Forelimb muscle (tissue), 1 donor: ENCODE measurements around the gene LIMCH1. TPM values are rescaled to one million over a fixed set of nuclear protein-coding genes. Genes with fewer than 3 reads are reported as not detected.
"Not testable (repeated sequence)": the region's sequence is repeated elsewhere in the genome, so short reads cannot be mapped to it uniquely, and the experiment has no call there.

Experiments used
- DNase-seq: peaks from one replicate; pipeline ENCODE4 v3.0.0-alpha.2; 2013; ENCODE audit warnings: low read depth
- polyA plus RNA-seq: library from polyadenylated mRNA; unstranded; fragments of 120-200 nt; gene quantifications from one replicate; pipeline ENCODE4 v1.2.1, GENCODE V29; 2013; ENCODE audit not compliant: insufficient read length

LIMCH1 gene
- polyA plus RNA-seq, 1 donor: 141 TPM

- no peak for DNase-seq
These were observed 73.3 kb downstream of the LIMCH1 start for GRCh38 chr4:41611124-41611838.

DNA sequence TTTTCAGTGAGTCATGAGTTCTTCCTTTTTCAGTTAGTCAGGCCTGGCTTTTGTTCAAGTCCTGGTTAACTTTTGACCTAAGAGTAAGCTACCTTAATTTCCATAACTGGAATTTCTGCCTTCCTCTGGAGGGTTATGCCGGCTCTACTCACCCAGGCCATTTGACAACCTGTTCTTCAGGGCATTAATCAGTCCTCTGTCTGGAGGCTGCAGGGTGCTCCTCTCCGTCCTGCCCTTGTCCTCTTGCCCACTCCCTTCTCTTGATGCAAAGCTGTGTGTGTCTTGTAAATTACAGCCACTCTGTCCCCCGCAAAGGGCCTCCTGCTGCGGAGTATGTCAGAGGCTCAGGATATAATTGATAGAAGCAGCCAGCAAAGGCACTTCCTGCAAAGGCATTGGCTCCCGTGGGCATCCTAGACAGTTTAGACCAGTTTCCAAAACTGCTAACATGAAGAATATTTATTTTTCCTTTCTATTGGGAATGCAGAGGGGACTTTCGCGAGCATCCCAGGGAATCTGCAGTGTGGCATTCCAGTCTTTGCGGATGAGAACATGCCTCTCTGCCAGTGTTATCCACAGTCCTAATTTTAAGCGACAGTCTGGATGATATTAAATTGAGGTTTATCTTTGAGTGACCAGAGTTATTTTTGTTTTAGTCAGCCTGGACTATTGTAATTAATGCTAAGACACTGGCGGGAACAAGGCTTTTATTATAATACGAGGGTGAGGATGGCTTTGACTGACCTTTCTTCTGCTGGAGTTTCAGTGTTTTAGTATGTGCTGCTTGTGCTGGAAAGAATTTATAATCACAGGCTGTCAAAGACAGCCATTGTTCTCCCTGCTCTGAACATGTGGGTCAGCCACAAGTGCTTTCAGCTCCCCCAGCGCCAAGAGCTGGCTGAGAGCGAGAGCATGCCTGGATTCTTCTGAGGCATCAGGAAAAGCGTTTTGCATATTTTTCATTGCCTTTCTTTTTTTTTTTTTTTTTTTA is 74.2 kb downstream of the LIMCH1 start:
- peak; percentile 47 for DNase-seq

- no peak for DNase-seq
These were observed 75.4 kb downstream of the LIMCH1 start for GRCh38 chr4:41613386-41613785.

GRCh38 chr4:41613821-41614220 is 75.9 kb downstream of the LIMCH1 start:
- no peak for DNase-seq

GRCh38 chr4:41614519-41614918 is 76.6 kb downstream of the LIMCH1 start:
- DNase-seq: no peak

GRCh38 chr4:41619161-41619560 is 81.2 kb downstream of the LIMCH1 start:
- no peak for DNase-seq

DNA sequence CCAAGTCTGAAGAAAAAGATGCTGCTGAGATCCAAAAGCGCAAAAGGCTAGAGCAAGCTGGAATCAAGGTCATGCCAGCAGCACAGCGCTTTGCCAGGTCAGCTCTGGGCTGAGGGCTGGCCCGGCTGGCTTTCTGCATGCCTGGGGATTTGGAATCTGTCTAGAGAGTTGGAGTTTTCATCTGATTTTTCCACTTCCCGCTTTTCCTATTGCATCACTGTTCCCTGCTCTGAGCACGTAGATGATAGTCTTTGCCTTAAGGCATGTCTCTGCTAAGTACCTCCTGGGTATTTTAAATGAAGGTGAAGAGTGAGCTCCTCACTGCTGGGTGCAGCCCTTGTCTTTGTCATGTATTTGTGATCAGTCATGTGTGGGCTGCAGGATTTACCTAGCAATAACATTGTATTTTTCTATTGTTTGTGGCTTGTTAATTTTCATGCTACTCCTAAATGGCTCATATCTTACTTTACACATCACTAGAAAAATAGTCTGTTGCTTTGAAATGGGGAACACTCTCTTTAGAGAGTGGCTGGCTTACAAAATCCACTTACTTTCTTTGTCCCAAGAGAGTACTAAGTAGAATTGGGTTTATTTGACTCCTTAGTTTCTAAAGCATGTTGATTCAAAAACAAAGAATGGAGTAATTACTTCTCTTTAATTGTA is 82.8 kb downstream of the LIMCH1 start:
- DNase-seq: no peak

- no peak for DNase-seq
These were observed 84.8 kb downstream of the LIMCH1 start for GRCh38 chr4:41622787-41623186.

- no peak for DNase-seq
These were observed 86.8 kb downstream of the LIMCH1 start for GRCh38 chr4:41624765-41625164.

DNA sequence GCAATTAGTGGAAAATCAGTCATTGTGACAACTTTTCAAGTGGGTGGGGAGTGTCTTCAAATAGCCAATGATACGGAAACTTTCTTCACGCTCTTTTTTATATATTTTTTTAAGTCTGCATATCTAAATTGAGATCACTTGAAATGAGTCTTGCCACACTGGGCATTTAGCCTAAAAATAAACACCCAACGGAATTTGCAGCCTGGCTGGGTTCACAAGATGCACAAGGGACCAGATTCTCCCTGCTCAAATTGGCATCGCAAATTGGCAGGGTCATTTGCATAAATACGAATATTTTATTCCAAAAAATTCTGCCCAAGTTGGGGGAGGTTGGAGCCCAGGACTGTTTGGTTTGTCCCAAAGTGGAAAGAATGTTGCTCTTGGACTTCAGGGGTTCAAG is 87.6 kb downstream of the LIMCH1 start:
- no peak for DNase-seq

- DNase-seq: no peak
These were observed 91.0 kb downstream of the LIMCH1 start for GRCh38 chr4:41628936-41629335.

DNA sequence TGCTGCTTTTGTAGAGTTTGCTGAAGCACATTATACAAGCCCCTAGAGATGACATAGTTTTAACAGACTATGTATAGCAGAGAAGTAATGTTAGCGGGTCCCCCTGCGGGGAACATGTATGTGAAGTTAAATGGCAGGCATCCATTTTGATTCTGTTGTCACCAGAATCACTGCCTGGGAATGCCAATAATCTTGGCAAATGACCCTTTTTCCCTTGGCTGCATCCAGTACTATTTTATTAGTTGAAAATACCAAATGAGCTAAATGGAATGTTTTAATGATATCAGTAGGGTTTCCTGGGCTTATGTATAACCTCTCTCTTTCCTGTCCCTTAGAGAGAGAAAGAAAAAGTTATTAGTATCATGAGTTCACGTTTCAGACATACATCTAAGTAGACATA is 93.6 kb downstream of the LIMCH1 start:
- DNase-seq: no peak

DNA sequence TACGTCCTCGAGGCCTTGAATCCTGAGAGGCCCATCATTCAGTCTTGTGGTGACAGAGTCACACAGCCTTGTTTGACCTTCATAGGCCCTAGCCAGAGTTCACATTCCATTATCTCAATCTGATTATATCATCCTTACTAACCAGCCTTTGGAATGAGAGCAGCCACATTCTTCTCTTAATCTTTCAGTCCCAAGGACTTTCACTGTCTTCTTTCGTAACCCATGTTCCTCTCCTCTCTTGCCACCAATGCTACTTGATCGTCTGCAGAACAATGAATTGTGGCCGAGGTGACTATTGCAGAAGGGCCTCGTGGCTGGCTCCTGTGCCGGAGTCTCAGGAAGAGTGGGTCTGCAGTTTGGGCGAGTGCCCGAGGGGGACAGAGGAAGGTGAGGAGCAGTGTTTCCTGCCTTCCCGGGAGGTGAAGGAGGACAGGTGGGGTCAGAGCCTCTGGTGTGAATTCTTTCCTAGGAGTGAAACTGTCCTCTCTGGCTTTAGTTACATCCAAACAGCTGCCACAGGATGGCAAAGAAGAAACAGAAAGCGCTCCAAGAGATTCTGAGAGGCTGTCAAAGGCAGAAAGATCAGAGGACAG is 94.6 kb downstream of the LIMCH1 start:
- no peak for DNase-seq

GRCh38 chr4:41633321-41633720 is 95.4 kb downstream of the LIMCH1 start:
- DNase-seq: no peak

DNA sequence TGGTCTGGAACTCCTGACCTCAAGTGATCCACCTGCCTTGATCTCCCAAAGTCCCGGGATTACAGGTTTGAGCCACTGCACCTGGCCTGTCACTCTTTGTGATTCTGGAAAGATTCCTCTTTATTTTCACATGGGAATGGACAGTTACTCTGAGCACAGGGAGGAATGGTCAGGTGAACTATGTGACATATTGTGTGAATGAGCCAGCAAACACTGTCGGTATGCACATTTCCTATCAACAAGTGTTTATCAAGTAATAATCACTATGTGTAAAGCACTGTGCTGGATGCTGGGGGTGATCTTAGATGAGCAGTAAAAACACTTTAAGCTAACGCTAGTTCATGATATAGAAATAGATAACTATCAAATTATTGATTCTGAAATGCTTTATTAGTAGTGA is 97.5 kb downstream of the LIMCH1 start:
- no peak for DNase-seq

DNA sequence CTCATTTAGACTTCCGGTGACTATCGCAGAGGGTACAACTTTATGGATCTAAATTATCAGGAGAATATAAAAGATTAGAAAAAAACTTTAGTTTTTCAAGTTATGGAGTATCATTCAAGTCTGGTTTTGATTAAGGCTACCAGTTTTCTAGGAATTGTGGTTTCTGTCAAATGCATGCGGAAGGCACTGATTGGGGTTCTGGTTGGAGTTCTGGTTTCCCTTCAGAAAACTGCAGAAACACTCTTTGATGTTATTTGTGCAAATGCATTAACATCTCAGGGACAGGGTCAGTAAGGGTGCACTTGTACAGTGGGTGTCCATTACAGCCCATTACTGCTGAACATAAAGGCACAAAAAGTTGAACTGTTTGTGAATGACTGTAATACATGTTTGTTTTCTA is 100.2 kb downstream of the LIMCH1 start:
- no peak for DNase-seq

DNA sequence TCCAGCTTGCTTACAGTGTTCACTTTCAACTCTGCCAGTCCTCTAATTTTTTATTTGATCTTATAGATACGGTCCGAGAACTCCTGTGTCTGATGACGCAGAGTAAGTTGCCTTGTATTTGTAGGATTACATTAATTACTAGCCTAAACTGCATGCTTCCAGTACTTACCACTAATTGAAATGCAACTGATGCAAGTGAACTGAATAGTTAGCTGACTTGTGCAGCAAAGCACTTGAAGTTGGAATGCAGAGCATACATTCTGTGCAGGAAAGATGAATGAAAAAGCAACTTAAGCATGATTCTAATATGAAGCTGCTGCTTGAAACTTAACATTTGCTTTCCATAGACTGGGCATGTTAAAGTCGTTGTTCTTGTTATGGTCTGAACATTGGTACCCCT is 100.9 kb downstream of the LIMCH1 start:
- no peak for DNase-seq

GRCh38 chr4:41639291-41639690 is 101.3 kb downstream of the LIMCH1 start:
- DNase-seq: no peak

GRCh38 chr4:41640906-41641305 is 102.9 kb downstream of the LIMCH1 start:
- DNase-seq: no peak

DNA sequence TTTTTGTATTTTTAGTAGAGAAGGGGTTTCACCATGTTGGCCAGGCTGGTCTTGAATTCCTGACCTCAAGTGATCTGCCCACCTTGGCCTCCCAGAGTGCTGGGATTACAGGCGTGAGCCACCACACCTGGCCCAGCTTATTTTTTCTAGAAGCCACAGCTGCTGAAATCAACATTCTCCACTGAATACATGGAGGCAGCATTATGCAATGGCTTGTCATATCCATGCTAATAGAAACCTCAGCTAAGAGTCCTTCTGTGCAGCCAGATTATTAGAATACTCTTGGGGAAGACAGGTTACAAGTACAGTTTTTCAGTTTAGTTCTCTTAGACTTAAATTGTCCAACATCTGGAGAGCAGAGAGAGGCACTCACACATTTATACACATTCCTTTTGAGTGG is 104.8 kb downstream of the LIMCH1 start:
- DNase-seq: not testable (repeated sequence)

DNA sequence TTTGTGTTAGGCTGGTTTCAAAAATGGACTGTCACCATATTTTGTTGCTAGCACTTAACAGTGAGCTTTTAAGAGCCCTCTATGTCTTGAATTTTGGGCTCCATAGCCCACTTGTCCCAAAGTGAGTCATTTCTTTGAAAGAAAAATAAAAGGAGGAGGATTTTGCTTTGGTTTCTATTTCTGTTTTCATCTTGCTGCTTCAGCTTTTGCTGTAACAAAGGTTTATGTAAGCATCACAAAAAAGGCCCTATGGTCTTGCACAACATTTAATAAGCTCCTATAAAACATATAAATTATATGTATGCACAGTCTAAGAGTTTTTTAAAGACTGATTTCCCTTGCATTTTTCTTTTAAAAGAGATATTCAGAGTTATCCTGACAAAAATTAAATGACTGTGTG is 105.4 kb downstream of the LIMCH1 start:
- DNase-seq: no peak
